H1 (cell line): Measurements from ENCODE around the gene EDEM1. TPM values are rescaled to one million over a fixed set of nuclear protein-coding genes. Genes with fewer than 3 reads are reported as not detected.

ENCODE experiments used
- TCF12 ChIP-seq: IDR thresholded peaks from 2 replicates; pipeline ENCODE4 v1.6.1; 2011; ENCODE audit warnings: low read depth, mild to moderate bottlenecking, low read length
- polyA plus RNA-seq, 7 experiments: library from polyadenylated mRNA; depleted of rRNA in 3 of 7; stranded (reverse) in 5 of 7; unstranded in 2 of 7; fragments of >200 nt in 5 of 7; fragments of 200-250 nt in 2 of 7; gene quantifications; 1 replicate in 5 of 7; 2 replicates in 1 of 7; 4 replicates in 1 of 7; pipeline versions ENCODE4 v1.2.1 to v1.2.3, GENCODE V29; 2011 to 2013; ENCODE audit warnings: missing spikeins in 2 of 7, mixed read lengths in 2 of 7
- total RNA-seq: library from RNA; stranded (reverse); fragmentation: NEBNext Ultra II Directional; extraction: Animal tissue kit (Norgen Biotek cat#: 25700); gene quantifications from 2 replicates; pipeline ENCODE4 v1.2.1, GENCODE V29; 2021
- TF ChIP-seq, protein P1 (sequence below): IDR thresholded peaks from 2 replicates; pipeline ENCODE4 v1.6.1; 2011; ENCODE audit warnings: low read depth, mild to moderate bottlenecking, low read length; ENCODE audit not compliant: insufficient read depth

EDEM1 gene
- total and polyA plus RNA-seq, 2 of the 8 experiments (the other 6 are each of a cell fraction or from before 2014, with no cell fraction given), result 4.8 to 16.4 TPM

GRCh38 chr3:5194801-5195509 lies 7.4 kb downstream of the EDEM1 start (continued):
- TF ChIP-seq, protein P1, sequence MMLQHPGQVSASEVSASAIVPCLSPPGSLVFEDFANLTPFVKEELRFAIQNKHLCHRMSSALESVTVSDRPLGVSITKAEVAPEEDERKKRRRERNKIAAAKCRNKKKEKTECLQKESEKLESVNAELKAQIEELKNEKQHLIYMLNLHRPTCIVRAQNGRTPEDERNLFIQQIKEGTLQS, result no peak
- no peak for TF ChIP-seq TCF12
